Thyroid gland (tissue), 4 donors: ENCODE measurements around the gene ZNF620. TPM values are rescaled to one million over a fixed set of nuclear protein-coding genes. Genes with fewer than 3 reads are reported as not detected.
"Not testable (repeated sequence)": the region's sequence is repeated elsewhere in the genome, so short reads cannot be mapped to it uniquely, and the experiment has no call there.

Experiments used
- DNase-seq, 2 donors: peaks; one replicate each; pipeline ENCODE4 v3.0.0-alpha.2; 2019
- H3K27ac ChIP-seq, 3 donors: fragments of 200-600 bp; sonication (generic); 1 replicate in 2 of 3; 2 replicates in 1 of 3; pipeline ENCODE4 v1.5.1; 2016 to 2019; ENCODE audit warnings: mild to moderate bottlenecking in 1 of 3, moderate library complexity in 1 of 3
- H3K27me3 ChIP-seq: fragments of 200-600 bp; sonication (generic); one replicate; pipeline ENCODE4 v1.5.1; 2019
- H3K36me3 ChIP-seq, 2 donors: fragments of 200-600 bp; sonication (generic); one replicate each; pipeline ENCODE4 v1.5.1; 2016 to 2019
- H3K4me1 ChIP-seq, 2 donors: fragments of 200-600 bp; sonication (generic); one replicate each; pipeline ENCODE4 v1.5.1; 2017 to 2019
- H3K4me3 ChIP-seq, 3 donors: fragments of 200-600 bp; sonication (generic); replicated peaks in 1 of 3; 1 replicate in 2 of 3; 2 replicates in 1 of 3; pipeline ENCODE4 v1.5.1; 2016; ENCODE audit warnings: mild to moderate bottlenecking in 1 of 3
- H3K9me3 ChIP-seq: fragments of 200-600 bp; sonication (generic); one replicate; pipeline ENCODE4 v1.5.1; 2017
- CTCF ChIP-seq, 6 experiments: fragments of 200-600 bp in 3 of 6; fragments of 450-650 bp in 3 of 6; sonication (generic) in 3 of 6; IDR thresholded peaks; one replicate each; pipeline ENCODE4 v1.5.1; 2016 to 2019; ENCODE audit warnings: antibody characterized with exemption in 6 of 6, mild to moderate bottlenecking in 2 of 6, inconsistent platforms in 1 of 6, moderate library complexity in 1 of 6
- POLR2A ChIP-seq, 2 donors: fragments of 450-650 bp; IDR thresholded peaks; one replicate each; pipeline ENCODE4 v1.6.1; 2017; ENCODE audit warnings: antibody characterized with exemption in 2 of 2, mild to moderate bottlenecking in 2 of 2, moderate library complexity in 1 of 2
- WGBS, 2 donors: methylation state at CpG; one replicate each; pipeline ENCODE4 v1.1.5; 2017; 5-methylcytosine and 5-hydroxymethylcytosine counted together
- intact Hi-C: fragments of 100-400 bp; cut with DNase I; formaldehyde crosslinking; loops from one replicate; pipeline ENCODE4 v1.15.1; 2023
- total RNA-seq, 4 donors: library from RNA; depleted of rRNA; stranded (reverse); fragments of >200 nt; gene quantifications; one replicate each; pipeline ENCODE4 v1.2.3, GENCODE V29; 2016

The ZNF620 gene
- total RNA-seq, 4 donors from 2014 or later: 5.6 to 8.6 (median 7.0) TPM

GRCh38 chr3:40461161-40461560, 44.7 kb upstream of the ZNF620 start:
- peaks cover 7 to 13% of the 10 kb centered on the region in 2 donors for H3K4me1 ChIP-seq
- no peak overlapping the region for H3K4me3 ChIP-seq
- H3K27me3 ChIP-seq: no peaks in the 10 kb centered on the region
- no peak for DNase-seq
- intact Hi-C loops: loop anchor here (10.0 kb wide), 3 partner anchors 64 to 514 kb away; partner anchors contain the start of gene ZNF621
- 86 to 94% methylated on average over 3 of the region's 3 CpGs for WGBS, 2 donors
- no peaks in the 10 kb centered on the region for H3K9me3 ChIP-seq
- peaks cover 44 to 54% of the 10 kb centered on the region in 2 donors for H3K36me3 ChIP-seq
- TF ChIP-seq CTCF (IDR thresholded peaks at IDR 0.05) (no peak), POLR2A (IDR thresholded peaks at IDR 0.05) (no peak)
- no peak overlapping the region for H3K27ac ChIP-seq

- not testable (repeated sequence) for H3K9me3 ChIP-seq, DNase-seq, H3K4me3 ChIP-seq, H3K4me1 ChIP-seq, H3K27ac ChIP-seq, H3K27me3 ChIP-seq
- H3K36me3 ChIP-seq: peaks cover 44 to 54% of the 10 kb centered on the region in 2 donors
- WGBS, 2 donors: 96 to 98% methylated on average over 7 of the region's 7 CpGs
- intact Hi-C loops: loop anchor here (10.0 kb wide), 3 partner anchors 62 to 512 kb away; partner anchors contain the start of gene ZNF621
Measured at GRCh38 chr3:40462838-40463237, 43.0 kb upstream of the ZNF620 start.

- Histone ChIP-seq H3K4me1 (peaks cover 0 to under 1% of the 10 kb centered on the region in 2 donors), H3K27me3 (no peaks in the 10 kb centered on the region), H3K27ac (no peak overlapping the region), H3K9me3 (no peaks in the 10 kb centered on the region), H3K36me3 (peaks cover 42 to 53% of the 10 kb centered on the region in 2 donors), H3K4me3 (no peak overlapping the region)
- TF ChIP-seq POLR2A (IDR thresholded peaks at IDR 0.05): no peak
- DNase-seq: no peak
- intact Hi-C loops: loop anchor here (10.0 kb wide), 3 partner anchors 61 to 511 kb away; partner anchors contain the start of gene ZNF621
- 96 to 98% methylated on average over 2 of the region's 2 CpGs for WGBS, 2 donors
Measured at GRCh38 chr3:40463579-40463978, 42.3 kb upstream of the ZNF620 start.

DNA sequence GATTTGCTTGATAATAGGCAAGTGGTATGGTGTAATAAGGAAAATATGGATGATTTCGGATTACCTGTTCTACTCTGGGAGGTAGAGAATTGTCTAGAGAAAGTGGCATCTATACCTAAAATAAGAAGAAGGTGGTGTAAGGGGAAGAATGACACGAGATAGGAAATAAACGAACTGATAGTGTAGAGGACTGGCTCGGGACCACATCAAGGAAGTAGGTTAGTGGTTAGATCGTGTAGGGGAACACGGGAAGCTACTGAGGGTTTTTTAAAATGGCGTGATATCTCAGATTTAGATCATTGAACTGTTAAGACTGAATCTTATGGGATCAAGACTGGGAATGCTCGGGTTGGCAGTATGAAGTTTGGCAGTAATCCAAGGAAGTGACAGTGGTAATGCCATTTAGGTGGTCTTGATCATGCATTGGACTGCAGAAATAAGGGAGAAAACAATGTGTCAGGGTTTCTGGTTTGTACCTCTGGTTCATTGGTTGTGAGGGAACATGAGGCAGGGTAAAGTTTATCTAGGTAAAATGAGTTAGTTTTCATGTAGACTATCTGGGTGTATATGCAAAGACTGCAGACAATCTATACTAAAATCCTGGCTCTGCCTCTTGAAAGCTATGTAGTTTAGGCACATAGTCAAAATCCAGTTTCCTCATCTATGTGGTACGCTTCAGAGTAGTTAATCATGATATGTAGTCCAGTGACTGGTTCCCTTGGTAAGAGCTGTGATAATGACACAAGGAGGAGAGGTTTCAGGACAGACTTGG, 41.3 kb upstream of the ZNF620 start:
- H3K9me3 ChIP-seq: no peaks in the 10 kb centered on the region
- H3K4me3 ChIP-seq: no peak overlapping the region
- intact Hi-C loops: loop anchor here (10.0 kb wide), 3 partner anchors 60 to 510 kb away; partner anchors contain the start of gene ZNF621
- no peak overlapping the region for H3K27ac ChIP-seq
- H3K36me3 ChIP-seq: peaks cover 34 to 44% of the 10 kb centered on the region in 2 donors
- DNase-seq: no peak
- no peaks in the 10 kb centered on the region for H3K4me1 ChIP-seq
- 73 to 76% methylated on average over 9 of the region's 9 CpGs for WGBS, 2 donors
- TF ChIP-seq POLR2A (IDR thresholded peaks at IDR 0.05): no peak
- TF ChIP-seq CTCF (IDR thresholded peaks at IDR 0.05): no peak
- no peaks in the 10 kb centered on the region for H3K27me3 ChIP-seq

GRCh38 chr3:40465111-40465407, 40.8 kb upstream of the ZNF620 start:
- Histone ChIP-seq H3K27ac (no peak overlapping the region), H3K9me3 (no peaks in the 10 kb centered on the region), H3K4me3 (no peak overlapping the region), H3K4me1 (no peaks in the 10 kb centered on the region), H3K27me3 (no peaks in the 10 kb centered on the region), H3K36me3 (peaks cover 33 to 44% of the 10 kb centered on the region in 2 donors)
- no peak for DNase-seq
- 74 to 77% methylated on average over 4 of the region's 4 CpGs for WGBS, 2 donors
- no peak for TF ChIP-seq CTCF (IDR thresholded peaks at IDR 0.05)
- no peak for TF ChIP-seq POLR2A (IDR thresholded peaks at IDR 0.05)
- intact Hi-C loops: loop anchor here (10.0 kb wide), 3 partner anchors 60 to 510 kb away; partner anchors contain the start of gene ZNF621

DNA sequence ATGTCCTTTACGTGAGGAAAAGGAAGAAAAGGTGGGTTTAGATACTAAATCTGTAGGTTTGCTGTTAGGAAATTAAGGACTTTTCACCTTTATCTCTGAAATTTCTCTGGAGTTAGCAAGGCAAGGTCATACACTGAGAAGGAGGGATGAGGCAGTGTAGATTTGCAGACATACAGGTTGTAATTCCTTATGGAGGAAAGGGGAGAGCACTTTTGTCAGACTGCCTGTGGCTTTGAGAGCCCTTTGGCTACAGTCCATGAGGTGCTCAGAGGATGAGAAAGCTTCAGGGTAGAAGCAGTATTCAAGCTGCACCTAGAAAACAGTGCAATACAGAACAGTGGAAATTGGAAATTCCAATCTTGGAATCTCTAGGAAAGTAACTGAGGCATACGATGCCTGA, 40.4 kb upstream of the ZNF620 start:
- Histone ChIP-seq H3K27me3 (no peaks in the 10 kb centered on the region), H3K36me3 (peaks cover 33 to 40% of the 10 kb centered on the region in 2 donors), H3K4me3 (no peak overlapping the region), H3K4me1 (no peaks in the 10 kb centered on the region), H3K9me3 (no peaks in the 10 kb centered on the region), H3K27ac (no peak overlapping the region)
- DNase-seq: no peak
- TF ChIP-seq CTCF (IDR thresholded peaks at IDR 0.05): no peak
- TF ChIP-seq POLR2A (IDR thresholded peaks at IDR 0.05): no peak
- WGBS, 2 donors: 84 to 88% methylated on average over 2 of the region's 2 CpGs
- intact Hi-C loops: loop anchor here (10.0 kb wide), 3 partner anchors 59 to 509 kb away; partner anchors contain the start of gene ZNF621
